WI38 (cell line): ENCODE measurements around the gene UBE2Q2.

ENCODE experiments used
- H3K4me3 ChIP-seq: 2 replicates; pipeline ENCODE4 v1.5.1; 2011; ENCODE audit warnings: low read depth, mild to moderate bottlenecking, control low read depth, low read length
- TF ChIP-seq, protein P1 (sequence below): IDR thresholded peaks from 2 replicates; pipeline ENCODE4 v1.5.1; 2012; ENCODE audit warnings: low read depth, mild to moderate bottlenecking, control low read depth, low read length

Gene UBE2Q2

GRCh38 chr15:75930866-75931265 is 87.6 kb downstream of the UBE2Q2 start:
- no peak overlapping the region for H3K4me3 ChIP-seq
- TF ChIP-seq, protein P1, sequence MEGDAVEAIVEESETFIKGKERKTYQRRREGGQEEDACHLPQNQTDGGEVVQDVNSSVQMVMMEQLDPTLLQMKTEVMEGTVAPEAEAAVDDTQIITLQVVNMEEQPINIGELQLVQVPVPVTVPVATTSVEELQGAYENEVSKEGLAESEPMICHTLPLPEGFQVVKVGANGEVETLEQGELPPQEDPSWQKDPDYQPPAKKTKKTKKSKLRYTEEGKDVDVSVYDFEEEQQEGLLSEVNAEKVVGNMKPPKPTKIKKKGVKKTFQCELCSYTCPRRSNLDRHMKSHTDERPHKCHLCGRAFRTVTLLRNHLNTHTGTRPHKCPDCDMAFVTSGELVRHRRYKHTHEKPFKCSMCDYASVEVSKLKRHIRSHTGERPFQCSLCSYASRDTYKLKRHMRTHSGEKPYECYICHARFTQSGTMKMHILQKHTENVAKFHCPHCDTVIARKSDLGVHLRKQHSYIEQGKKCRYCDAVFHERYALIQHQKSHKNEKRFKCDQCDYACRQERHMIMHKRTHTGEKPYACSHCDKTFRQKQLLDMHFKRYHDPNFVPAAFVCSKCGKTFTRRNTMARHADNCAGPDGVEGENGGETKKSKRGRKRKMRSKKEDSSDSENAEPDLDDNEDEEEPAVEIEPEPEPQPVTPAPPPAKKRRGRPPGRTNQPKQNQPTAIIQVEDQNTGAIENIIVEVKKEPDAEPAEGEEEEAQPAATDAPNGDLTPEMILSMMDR, result no peak

DNA sequence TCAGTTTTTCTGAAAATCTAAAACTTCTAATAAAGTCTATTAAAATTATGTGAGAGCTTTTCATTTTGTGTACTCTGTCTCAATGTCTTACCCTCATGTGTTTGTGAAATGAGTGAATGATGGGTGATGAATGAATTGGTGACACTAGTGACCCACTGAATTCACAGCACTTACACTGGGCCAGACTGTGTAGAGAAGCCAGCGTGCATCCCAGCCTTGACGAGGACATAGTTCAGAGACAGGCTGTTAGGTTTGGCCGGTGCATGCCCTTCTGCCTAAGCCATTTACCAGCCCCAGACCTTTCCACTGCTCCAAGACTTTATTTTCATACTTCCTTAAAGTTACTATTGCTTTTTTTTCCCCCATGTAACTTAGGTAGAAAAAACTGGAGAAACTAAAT is 99.2 kb downstream of the UBE2Q2 start:
- TF ChIP-seq, protein P1, result no peak

DNA sequence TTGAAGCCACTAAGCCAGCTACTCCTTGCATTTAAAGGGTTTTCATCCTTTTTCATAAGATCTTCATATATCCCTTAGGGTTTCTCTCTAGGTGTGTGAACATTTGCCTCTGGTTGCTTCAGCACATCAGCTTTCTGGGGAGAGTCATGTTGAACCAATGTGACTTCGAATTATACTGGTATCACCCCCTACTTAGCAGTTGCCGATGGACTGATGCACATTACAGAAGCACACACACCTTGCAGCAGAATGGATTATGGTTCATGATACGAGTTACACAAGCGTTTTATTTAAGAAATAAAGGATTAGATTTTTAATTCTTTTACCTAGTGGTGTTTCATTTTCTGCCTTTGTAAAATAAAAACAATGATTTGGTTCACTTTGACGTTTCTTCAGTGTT is 100.0 kb downstream of the UBE2Q2 start:
- H3K4me3 ChIP-seq, result no peak overlapping the region
- TF ChIP-seq, protein P1, result no peak

More for the DNA sequence above, 99.2 kb downstream of the UBE2Q2 start:
- H3K4me3 ChIP-seq, result no peak overlapping the region

DNA sequence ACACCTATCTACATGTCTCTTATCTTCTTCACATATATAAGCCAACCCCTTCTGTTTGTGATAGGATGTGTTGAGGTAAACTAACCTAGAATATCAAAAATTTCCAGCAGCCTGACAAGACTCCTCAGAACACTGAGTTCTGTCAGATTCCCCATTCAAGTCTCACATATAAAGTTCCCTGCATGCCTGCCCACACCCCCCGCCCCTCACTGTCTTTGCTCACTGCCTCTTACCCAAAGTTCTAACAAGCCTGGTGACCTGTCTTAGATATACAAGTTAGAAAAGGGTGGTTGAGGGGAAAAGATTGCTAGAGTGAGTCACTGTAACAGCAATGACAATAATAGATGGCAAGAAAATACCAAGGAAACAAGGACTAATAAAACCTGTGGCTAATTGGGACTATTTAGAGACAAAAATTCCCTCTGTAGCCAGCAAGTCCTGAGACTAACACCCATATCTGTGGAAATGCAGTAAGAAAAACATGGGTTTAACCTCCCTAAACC is 100.5 kb downstream of the UBE2Q2 start:
- TF ChIP-seq, protein P1, result no peak
- no peak overlapping the region for H3K4me3 ChIP-seq

GRCh38 chr15:75945953-75946352 is 102.7 kb downstream of the UBE2Q2 start:
- TF ChIP-seq, protein P1, result no peak
- no peak overlapping the region for H3K4me3 ChIP-seq

GRCh38 chr15:75947092-75947491 is 103.8 kb downstream of the UBE2Q2 start:
- no peak overlapping the region for H3K4me3 ChIP-seq
- TF ChIP-seq, protein P1, result no peak

DNA sequence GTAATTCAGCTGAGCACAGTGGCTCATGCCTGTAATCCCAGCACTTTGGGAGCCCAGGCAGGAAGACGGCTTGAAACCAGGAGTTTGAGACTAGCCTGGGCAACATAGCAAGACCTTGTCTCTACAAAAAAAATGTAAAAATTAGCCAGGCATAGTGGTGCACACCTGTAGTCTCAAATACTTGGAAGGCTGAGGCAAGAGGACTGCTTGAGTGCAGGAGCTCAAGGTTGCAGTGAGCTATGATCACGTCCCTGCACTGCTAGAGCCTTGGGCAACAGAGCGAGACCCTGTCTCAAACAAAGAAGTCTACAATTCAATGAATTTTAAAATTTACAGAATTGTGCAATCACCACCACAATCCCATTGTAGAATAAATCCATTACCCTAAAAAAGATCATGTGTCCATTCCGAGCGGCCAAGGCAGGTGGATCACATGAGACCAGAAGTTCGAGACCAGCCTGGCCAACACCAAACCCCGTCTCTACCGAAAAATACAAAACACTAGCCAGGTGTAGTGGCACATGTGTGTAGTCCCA is 105.6 kb downstream of the UBE2Q2 start:
- TF ChIP-seq, protein P1, result no peak
- H3K4me3 ChIP-seq, result no peak overlapping the region
